ENCODE data around the gene CT45A6. TPM values are rescaled to one million over a fixed set of nuclear protein-coding genes. Genes with fewer than 3 reads are reported as not detected.
"Not testable (repeated sequence)": the region's sequence is repeated elsewhere in the genome, so short reads cannot be mapped to it uniquely, and the experiment has no call there.

The CT45A6 gene, protein sequence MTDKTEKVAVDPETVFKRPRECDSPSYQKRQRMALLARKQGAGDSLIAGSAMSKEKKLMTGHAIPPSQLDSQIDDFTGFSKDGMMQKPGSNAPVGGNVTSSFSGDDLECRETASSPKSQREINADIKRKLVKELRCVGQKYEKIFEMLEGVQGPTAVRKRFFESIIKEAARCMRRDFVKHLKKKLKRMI
- not detected for total RNA-seq (ENCODE audit: unreplicated experiment)
- long read RNA-seq: 0 reads

DNA sequence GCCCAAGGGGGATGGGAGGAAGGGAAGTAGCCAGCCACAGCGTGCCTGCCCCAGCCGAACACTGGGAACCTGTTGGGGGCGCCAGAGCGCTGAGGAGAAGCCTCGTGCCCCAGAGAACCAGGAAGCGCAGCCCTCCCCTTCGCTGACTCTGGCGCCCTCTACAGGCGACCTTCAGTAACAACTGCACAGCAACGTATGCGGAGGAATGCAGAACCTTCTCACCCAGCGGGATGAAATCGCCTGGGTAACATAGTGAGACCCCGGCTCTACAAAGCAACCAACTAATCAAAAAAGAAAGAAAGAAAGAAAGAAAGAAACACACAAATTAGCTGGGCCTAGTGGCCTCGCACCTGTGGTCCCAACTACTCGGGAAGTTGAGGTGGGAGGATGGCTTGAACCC lies at the start of gene CT45A6:
Gene CT45A6, minus strand, starts transcription at position 101 of the 400 bp plus-strand sequence. CDS start 3,794 bp downstream, outside the sequence.
- not testable (repeated sequence) for DNase-seq

DNA sequence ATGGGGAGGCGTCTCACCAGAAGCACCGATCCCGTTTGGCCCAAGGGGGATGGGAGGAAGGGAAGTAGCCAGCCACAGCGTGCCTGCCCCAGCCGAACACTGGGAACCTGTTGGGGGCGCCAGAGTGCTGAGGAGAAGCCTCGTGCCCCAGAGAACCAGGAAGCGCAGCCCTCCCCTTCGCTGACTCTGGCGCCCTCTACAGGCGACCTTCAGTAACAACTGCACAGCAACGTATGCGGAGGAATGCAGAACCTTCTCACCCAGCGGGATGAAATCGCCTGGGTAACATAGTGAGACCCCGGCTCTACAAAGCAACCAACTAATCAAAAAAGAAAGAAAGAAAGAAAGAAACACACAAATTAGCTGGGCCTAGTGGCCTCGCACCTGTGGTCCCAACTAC lies 34.6 kb upstream of the CT45A6 start, which contains the start of gene CT45A7:
Gene CT45A7, minus strand, starts transcription at position 101 of the 400 bp plus-strand sequence. CDS start 3,747 bp downstream, outside the sequence.
- DNase-seq; H3K4me3 Mint-ChIP-seq (ENCODE audit: unreplicated experiment); H3K36me3 Mint-ChIP-seq (ENCODE audit: unreplicated experiment); H3K4me1 Mint-ChIP-seq (ENCODE audit: low read depth, unreplicated experiment); H3K27me3 Mint-ChIP-seq (ENCODE audit: unreplicated experiment); H3K27ac Mint-ChIP-seq (ENCODE audit: unreplicated experiment); H3K9me3 Mint-ChIP-seq (ENCODE audit: unreplicated experiment): not testable (repeated sequence)

More for the DNA sequence above, at the start of gene CT45A6:
- H3K9me3 Mint-ChIP-seq (ENCODE audit: unreplicated experiment); H3K27me3 Mint-ChIP-seq (ENCODE audit: unreplicated experiment); H3K27ac Mint-ChIP-seq (ENCODE audit: unreplicated experiment); H3K36me3 Mint-ChIP-seq (ENCODE audit: unreplicated experiment); H3K4me3 Mint-ChIP-seq (ENCODE audit: unreplicated experiment); H3K4me1 Mint-ChIP-seq (ENCODE audit: low read depth, unreplicated experiment): not testable (repeated sequence)

DNA sequence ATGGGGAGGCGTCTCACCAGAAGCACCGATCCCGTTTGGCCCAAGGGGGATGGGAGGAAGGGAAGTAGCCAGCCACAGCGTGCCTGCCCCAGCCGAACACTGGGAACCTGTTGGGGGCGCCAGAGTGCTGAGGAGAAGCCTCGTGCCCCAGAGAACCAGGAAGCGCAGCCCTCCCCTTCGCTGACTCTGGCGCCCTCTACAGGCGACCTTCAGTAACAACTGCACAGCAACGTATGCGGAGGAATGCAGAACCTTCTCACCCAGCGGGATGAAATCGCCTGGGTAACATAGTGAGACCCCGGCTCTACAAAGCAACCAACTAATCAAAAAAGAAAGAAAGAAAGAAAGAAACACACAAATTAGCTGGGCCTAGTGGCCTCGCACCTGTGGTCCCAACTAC lies 17.3 kb upstream of the CT45A6 start, which contains the start of gene CT45A2:
Gene CT45A2, minus strand, starts transcription at position 101 of the 400 bp plus-strand sequence. CDS start 3,747 bp downstream, outside the sequence.
- H3K36me3 Mint-ChIP-seq (ENCODE audit: unreplicated experiment); H3K4me1 Mint-ChIP-seq (ENCODE audit: low read depth, unreplicated experiment); DNase-seq; H3K27me3 Mint-ChIP-seq (ENCODE audit: unreplicated experiment); H3K4me3 Mint-ChIP-seq (ENCODE audit: unreplicated experiment); H3K27ac Mint-ChIP-seq (ENCODE audit: unreplicated experiment); H3K9me3 Mint-ChIP-seq (ENCODE audit: unreplicated experiment): not testable (repeated sequence)

DNA sequence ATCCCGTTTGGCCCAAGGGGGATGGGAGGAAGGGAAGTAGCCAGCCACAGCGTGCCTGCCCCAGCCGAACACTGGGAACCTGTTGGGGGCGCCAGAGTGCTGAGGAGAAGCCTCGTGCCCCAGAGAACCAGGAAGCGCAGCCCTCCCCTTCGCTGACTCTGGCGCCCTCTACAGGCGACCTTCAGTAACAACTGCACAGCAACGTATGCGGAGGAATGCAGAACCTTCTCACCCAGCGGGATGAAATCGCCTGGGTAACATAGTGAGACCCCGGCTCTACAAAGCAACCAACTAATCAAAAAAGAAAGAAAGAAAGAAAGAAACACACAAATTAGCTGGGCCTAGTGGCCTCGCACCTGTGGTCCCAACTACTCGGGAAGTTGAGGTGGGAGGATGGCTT lies 17.2 kb downstream of the CT45A6 start, which contains the start of gene CT45A5:
Gene CT45A5, minus strand, starts transcription at position 101 of the 400 bp plus-strand sequence. CDS start 3,774 bp downstream, outside the sequence.
- H3K27ac Mint-ChIP-seq (ENCODE audit: unreplicated experiment); H3K36me3 Mint-ChIP-seq (ENCODE audit: unreplicated experiment); H3K4me3 Mint-ChIP-seq (ENCODE audit: unreplicated experiment); DNase-seq; H3K27me3 Mint-ChIP-seq (ENCODE audit: unreplicated experiment); H3K4me1 Mint-ChIP-seq (ENCODE audit: low read depth, unreplicated experiment); H3K9me3 Mint-ChIP-seq (ENCODE audit: unreplicated experiment): not testable (repeated sequence)

DNA sequence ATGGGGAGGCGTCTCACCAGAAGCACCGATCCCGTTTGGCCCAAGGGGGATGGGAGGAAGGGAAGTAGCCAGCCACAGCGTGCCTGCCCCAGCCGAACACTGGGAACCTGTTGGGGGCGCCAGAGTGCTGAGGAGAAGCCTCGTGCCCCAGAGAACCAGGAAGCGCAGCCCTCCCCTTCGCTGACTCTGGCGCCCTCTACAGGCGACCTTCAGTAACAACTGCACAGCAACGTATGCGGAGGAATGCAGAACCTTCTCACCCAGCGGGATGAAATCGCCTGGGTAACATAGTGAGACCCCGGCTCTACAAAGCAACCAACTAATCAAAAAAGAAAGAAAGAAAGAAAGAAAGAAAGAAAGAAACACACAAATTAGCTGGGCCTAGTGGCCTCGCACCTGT lies 34.5 kb downstream of the CT45A6 start, which contains the start of gene CT45A3:
Gene CT45A3, minus strand, starts transcription at position 101 of the 400 bp plus-strand sequence. CDS start 3,747 bp downstream, outside the sequence.
- not testable (repeated sequence) for H3K27ac Mint-ChIP-seq (ENCODE audit: unreplicated experiment); H3K4me3 Mint-ChIP-seq (ENCODE audit: unreplicated experiment); DNase-seq; H3K27me3 Mint-ChIP-seq (ENCODE audit: unreplicated experiment); H3K4me1 Mint-ChIP-seq (ENCODE audit: low read depth, unreplicated experiment); H3K9me3 Mint-ChIP-seq (ENCODE audit: unreplicated experiment); H3K36me3 Mint-ChIP-seq (ENCODE audit: unreplicated experiment)

DNA sequence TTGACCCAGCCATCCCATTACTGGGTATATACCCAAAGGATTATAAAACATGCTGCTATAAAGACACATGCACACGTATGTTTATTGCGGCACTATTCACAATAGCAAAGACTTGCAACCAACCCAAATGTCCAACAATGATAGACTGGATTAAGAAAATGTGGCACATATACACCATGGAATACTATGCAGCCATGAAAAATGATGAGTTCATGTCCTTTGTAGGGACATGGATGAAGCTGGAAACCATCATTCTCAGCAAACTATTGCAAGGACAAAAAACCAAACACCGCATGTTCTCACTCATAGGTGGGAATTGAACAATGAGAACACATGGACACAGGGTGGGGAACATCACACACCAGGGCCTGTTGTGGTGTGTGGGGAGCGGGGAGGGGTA lies 57.8 kb downstream of the CT45A6 start:
- H3K27ac Mint-ChIP-seq (ENCODE audit: unreplicated experiment); H3K9me3 Mint-ChIP-seq (ENCODE audit: unreplicated experiment); H3K4me3 Mint-ChIP-seq (ENCODE audit: unreplicated experiment); H3K27me3 Mint-ChIP-seq (ENCODE audit: unreplicated experiment); H3K36me3 Mint-ChIP-seq (ENCODE audit: unreplicated experiment); H3K4me1 Mint-ChIP-seq (ENCODE audit: low read depth, unreplicated experiment); DNase-seq: not testable (repeated sequence)

Other genes with a start within 250 kb of the CT45A6 start
- gene CT45A1, start 89.1 kb downstream of the CT45A6 start, total RNA-seq (ENCODE audit: unreplicated experiment): not detected
- gene CT45A3, start 34.6 kb downstream of the CT45A6 start, total RNA-seq (ENCODE audit: unreplicated experiment): not detected
- gene CT45A5, start 17.3 kb downstream of the CT45A6 start, total RNA-seq (ENCODE audit: unreplicated experiment): not detected
- gene CT45A2, start 17.2 kb upstream of the CT45A6 start, total RNA-seq (ENCODE audit: unreplicated experiment): not detected
- not detected for gene CT45A7, start 34.5 kb upstream of the CT45A6 start, total RNA-seq (ENCODE audit: unreplicated experiment)
- gene CT45A8, start 51.8 kb upstream of the CT45A6 start, total RNA-seq (ENCODE audit: unreplicated experiment): not detected
- not detected for gene CT45A9, start 69.0 kb upstream of the CT45A6 start, total RNA-seq (ENCODE audit: unreplicated experiment)
- not detected for gene CT45A10, start 90.7 kb upstream of the CT45A6 start, total RNA-seq (ENCODE audit: unreplicated experiment)
- gene SAGE1, start 90.9 kb upstream of the CT45A6 start, total RNA-seq (ENCODE audit: unreplicated experiment): not detected
- 34.3 TPM for gene MMGT1, start 171.2 kb upstream of the CT45A6 start, total RNA-seq (ENCODE audit: unreplicated experiment)
- gene SLC9A6, start 182.6 kb upstream of the CT45A6 start, total RNA-seq (ENCODE audit: unreplicated experiment): 15.5 TPM